ENCODE measurements around the gene PRKN. TPM values are rescaled to one million over a fixed set of nuclear protein-coding genes. Genes with fewer than 3 reads are reported as not detected.

Gene PRKN
- total RNA-seq, 2 experiments from 2014 or later = 0.82 to 1.00 TPM

DNA sequence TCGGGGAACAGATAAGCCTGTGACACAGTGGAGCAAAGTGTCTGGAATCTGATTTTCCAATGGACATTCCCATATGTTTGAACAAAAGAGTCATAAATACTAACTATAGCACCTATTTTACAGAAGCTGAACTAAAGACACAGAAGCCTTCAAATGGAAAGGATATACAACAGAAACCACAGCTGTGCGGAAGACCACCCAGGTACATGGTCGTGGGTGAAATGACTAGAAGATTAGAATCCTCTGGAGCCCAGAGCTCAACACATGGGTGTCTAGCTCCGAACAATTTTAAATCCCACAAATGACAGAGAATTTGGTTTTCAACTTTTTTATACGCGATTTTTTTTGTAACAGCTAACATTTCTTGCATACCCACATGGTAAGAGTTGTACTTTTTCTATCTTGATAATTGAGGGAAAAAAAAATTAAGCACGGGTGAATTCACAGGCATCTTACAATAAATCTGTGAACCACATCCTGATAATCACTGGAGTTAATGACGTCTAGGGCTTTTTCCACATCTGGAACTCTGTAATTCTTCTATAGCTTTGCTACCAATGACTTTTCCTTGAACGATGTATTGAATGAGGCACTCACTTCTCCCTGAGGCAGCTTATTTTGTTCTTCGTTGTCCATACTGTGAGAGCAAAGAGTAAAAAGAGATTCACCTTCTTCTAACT, 1182.6 kb downstream of the PRKN start:
- no peak overlapping the region for H3K27ac Mint-ChIP-seq
- H3K36me3 Mint-ChIP-seq = no peaks in the 10 kb centered on the region

DNA sequence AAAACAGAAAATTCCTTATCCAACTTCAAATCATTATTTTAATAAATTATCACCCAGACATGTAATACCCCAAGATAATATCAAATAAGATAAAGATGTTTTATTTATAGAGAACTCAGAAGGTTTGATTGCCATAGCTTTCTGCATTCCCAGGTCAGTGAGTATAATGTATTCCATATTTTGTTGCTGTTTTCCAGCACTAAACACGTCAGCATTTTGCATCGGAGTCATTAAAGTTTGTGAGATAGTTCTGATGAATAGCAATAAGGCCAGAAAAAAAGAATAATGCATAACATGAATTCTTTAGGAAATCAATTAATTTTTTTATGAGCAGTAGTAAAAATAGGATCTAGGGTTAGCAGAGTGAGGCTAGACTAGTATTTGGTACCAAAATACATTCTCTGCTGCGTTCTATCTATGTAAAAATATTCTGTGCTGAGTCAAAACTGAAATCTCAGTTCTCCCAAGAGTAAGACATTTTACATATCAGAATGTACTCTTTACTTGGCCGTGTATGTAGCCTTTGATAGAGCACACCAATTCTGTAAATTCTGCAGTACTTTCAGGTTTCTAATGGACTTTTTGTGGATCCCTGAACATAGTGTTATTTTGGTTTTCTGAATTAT, 1183.8 kb downstream of the PRKN start:
- Mint-ChIP-seq H3K4me1 (ENCODE audit: low read depth) (no peaks in the 10 kb centered on the region), H3K4me3 (no peak overlapping the region), H3K9me3 (no peaks in the 10 kb centered on the region), H3K36me3 (no peaks in the 10 kb centered on the region), H3K27ac (no peak overlapping the region), H3K27me3 (no peaks in the 10 kb centered on the region)
- DNase-seq = no peak
- intact Hi-C loops (cut with micrococcal nuclease) = no loop called here
- ChIA-PET POLR2A (no interaction called here), CTCF (interaction anchor here (0.5 to 0.7 kb wide), 2 partner anchors 17 to 20 kb away, joined by 3 read pairs; no protein-coding TSS in a partner anchor)

More for the DNA sequence above, 1182.6 kb downstream of the PRKN start:
- Mint-ChIP-seq H3K4me1 (ENCODE audit: low read depth) (no peaks in the 10 kb centered on the region), H3K9me3 (no peaks in the 10 kb centered on the region), H3K4me3 (no peak overlapping the region), H3K27me3 (no peaks in the 10 kb centered on the region)
- DNase-seq = no peak
- ChIA-PET CTCF (interaction anchor here (0.7 kb wide), 1 partner anchor 18 kb away, joined by 3 read pairs; no protein-coding TSS in a partner anchor), POLR2A (no interaction called here)
- intact Hi-C loops (cut with micrococcal nuclease) = no loop called here

- H3K27me3 Mint-ChIP-seq = no peaks in the 10 kb centered on the region
- H3K36me3 Mint-ChIP-seq = no peaks in the 10 kb centered on the region
- H3K27ac Mint-ChIP-seq = no peak overlapping the region
- H3K4me1 Mint-ChIP-seq (ENCODE audit: low read depth) = no peaks in the 10 kb centered on the region
- CTCF ChIA-PET = no interaction called here
- POLR2A ChIA-PET = no interaction called here
- no peak for DNase-seq
- intact Hi-C loops (cut with micrococcal nuclease) = no loop called here
- no peak overlapping the region for H3K4me3 Mint-ChIP-seq
- no peaks in the 10 kb centered on the region for H3K9me3 Mint-ChIP-seq
Measured at GRCh38 chr6:161542346-161542980, 1185.1 kb downstream of the PRKN start.

GRCh38 chr6:161540532-161540931, 1187.0 kb downstream of the PRKN start:
- POLR2A ChIA-PET = no interaction called here
- no peaks in the 10 kb centered on the region for H3K9me3 Mint-ChIP-seq
- DNase-seq = no peak

DNA sequence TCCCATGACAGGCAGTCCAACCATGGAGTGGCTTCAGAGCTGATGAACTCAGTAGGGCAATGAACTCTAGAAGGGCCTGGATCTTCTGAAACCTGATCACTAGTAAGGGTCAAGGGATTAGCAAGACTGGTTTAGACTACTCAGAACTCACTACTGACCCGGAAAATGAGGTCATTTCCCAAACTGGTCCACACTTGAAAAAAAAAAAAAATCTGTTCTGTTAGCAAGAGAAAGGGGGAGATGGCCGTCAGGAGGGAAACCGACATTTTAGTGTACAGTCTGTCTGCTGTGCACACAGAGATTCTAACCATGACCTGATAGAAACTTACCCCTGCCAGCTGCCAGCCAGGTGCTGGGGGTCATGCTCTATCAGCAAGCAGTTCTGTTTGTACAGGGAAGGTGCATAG, 1191.3 kb downstream of the PRKN start:
- CTCF ChIA-PET = no interaction called here

More at GRCh38 chr6:161540532-161540931, 1187.0 kb downstream of the PRKN start:
- Mint-ChIP-seq H3K27ac (no peak overlapping the region), H3K4me1 (ENCODE audit: low read depth) (no peaks in the 10 kb centered on the region), H3K36me3 (no peaks in the 10 kb centered on the region), H3K4me3 (no peak overlapping the region), H3K27me3 (no peaks in the 10 kb centered on the region)
- CTCF ChIA-PET = no interaction called here
- intact Hi-C loops (cut with micrococcal nuclease) = no loop called here

GRCh38 chr6:161534264-161534873, 1193.2 kb downstream of the PRKN start:
- H3K4me1 Mint-ChIP-seq (ENCODE audit: low read depth) = no peaks in the 10 kb centered on the region
- intact Hi-C loops (cut with micrococcal nuclease) = no loop called here
- no peak overlapping the region for H3K27ac Mint-ChIP-seq
- no peaks in the 10 kb centered on the region for H3K27me3 Mint-ChIP-seq
- no peaks in the 10 kb centered on the region for H3K9me3 Mint-ChIP-seq
- H3K4me3 Mint-ChIP-seq = no peak overlapping the region
- no peaks in the 10 kb centered on the region for H3K36me3 Mint-ChIP-seq
- DNase-seq = no peak
- ChIA-PET CTCF (no interaction called here), POLR2A (no interaction called here)

More for the DNA sequence above, 1191.3 kb downstream of the PRKN start:
- no peak for DNase-seq
- Mint-ChIP-seq H3K27ac (no peak overlapping the region), H3K9me3 (no peaks in the 10 kb centered on the region), H3K36me3 (no peaks in the 10 kb centered on the region), H3K4me3 (no peak overlapping the region), H3K27me3 (no peaks in the 10 kb centered on the region), H3K4me1 (ENCODE audit: low read depth) (no peaks in the 10 kb centered on the region)
- intact Hi-C loops (cut with micrococcal nuclease) = no loop called here
- POLR2A ChIA-PET = no interaction called here

DNA sequence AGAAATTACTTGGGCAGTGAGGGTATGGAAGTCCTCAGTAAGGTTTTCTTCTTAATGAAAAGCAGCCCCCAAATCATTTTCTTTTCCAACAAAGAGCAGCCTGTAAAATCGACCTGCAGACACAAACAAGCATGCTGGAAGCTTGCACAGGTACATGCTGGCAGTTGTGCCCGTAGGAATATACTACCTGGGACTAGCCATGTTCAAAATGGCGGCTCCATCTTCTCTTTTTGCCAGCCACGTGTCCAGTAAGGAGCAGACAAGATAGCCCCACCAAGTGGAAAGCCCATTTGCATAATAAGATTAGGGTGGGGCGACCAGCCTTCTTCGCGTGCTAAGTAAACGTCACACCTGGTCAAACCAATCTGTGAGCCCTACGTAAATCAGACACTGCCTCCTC, 1194.3 kb downstream of the PRKN start:
- intact Hi-C loops (cut with micrococcal nuclease) = no loop called here
- POLR2A ChIA-PET = no interaction called here
- H3K27ac Mint-ChIP-seq = no peak overlapping the region
- CTCF ChIA-PET = no interaction called here
- H3K4me1 Mint-ChIP-seq (ENCODE audit: low read depth) = no peaks in the 10 kb centered on the region
- H3K9me3 Mint-ChIP-seq = no peaks in the 10 kb centered on the region
- H3K4me3 Mint-ChIP-seq = no peak overlapping the region
- no peaks in the 10 kb centered on the region for H3K27me3 Mint-ChIP-seq
- DNase-seq = no peak
- no peaks in the 10 kb centered on the region for H3K36me3 Mint-ChIP-seq

GRCh38 chr6:161532536-161532935, 1195.0 kb downstream of the PRKN start:
- intact Hi-C loops (cut with micrococcal nuclease) = no loop called here
- Mint-ChIP-seq H3K4me1 (ENCODE audit: low read depth) (no peaks in the 10 kb centered on the region), H3K36me3 (no peaks in the 10 kb centered on the region), H3K4me3 (no peak overlapping the region), H3K27me3 (no peaks in the 10 kb centered on the region), H3K27ac (no peak overlapping the region), H3K9me3 (no peaks in the 10 kb centered on the region)
- CTCF ChIA-PET = no interaction called here
- DNase-seq = no peak
- POLR2A ChIA-PET = no interaction called here

- no peaks in the 10 kb centered on the region for H3K36me3 Mint-ChIP-seq
- DNase-seq = no peak
- intact Hi-C loops (cut with micrococcal nuclease) = no loop called here
- CTCF ChIA-PET = interaction anchor here (1.1 kb wide), 1 partner anchor 18 kb away, joined by 3 read pairs; no protein-coding TSS in a partner anchor
- H3K4me1 Mint-ChIP-seq (ENCODE audit: low read depth) = no peaks in the 10 kb centered on the region
- POLR2A ChIA-PET = no interaction called here
- no peak overlapping the region for H3K4me3 Mint-ChIP-seq
- H3K9me3 Mint-ChIP-seq = no peaks in the 10 kb centered on the region
- H3K27me3 Mint-ChIP-seq = no peaks in the 10 kb centered on the region
- H3K27ac Mint-ChIP-seq = no peak overlapping the region
Measured at GRCh38 chr6:161526794-161527193, 1200.8 kb downstream of the PRKN start.

DNA sequence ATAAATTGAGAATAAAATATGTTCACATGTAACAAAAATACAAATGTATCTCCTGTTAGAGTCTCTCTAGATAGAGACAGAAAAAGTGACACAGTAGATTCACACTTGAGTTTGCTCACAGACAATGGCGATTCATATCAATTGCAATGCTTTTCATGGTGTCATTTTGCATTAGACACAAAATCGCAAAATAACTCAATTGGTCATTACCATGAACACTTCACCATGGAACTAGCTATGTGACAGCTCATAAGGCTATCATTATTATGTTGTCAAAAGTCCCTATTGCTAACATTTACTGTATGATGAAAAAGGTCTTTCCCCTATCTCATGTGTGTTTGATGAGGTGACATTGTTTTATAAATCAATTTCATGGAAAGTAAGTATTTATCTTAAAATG, 1204.2 kb downstream of the PRKN start:
- Mint-ChIP-seq H3K27me3 (no peaks in the 10 kb centered on the region), H3K27ac (no peak overlapping the region), H3K4me3 (no peak overlapping the region), H3K9me3 (peaks cover 4% of the 10 kb centered on the region), H3K36me3 (no peaks in the 10 kb centered on the region), H3K4me1 (ENCODE audit: low read depth) (no peaks in the 10 kb centered on the region)
- no peak for DNase-seq
- intact Hi-C loops (cut with micrococcal nuclease) = no loop called here
- ChIA-PET CTCF (no interaction called here), POLR2A (no interaction called here)

- no peaks in the 10 kb centered on the region for H3K27me3 Mint-ChIP-seq
- ChIA-PET CTCF (no interaction called here), POLR2A (no interaction called here)
- no peaks in the 10 kb centered on the region for H3K4me1 Mint-ChIP-seq (ENCODE audit: low read depth)
- intact Hi-C loops (cut with micrococcal nuclease) = no loop called here
- H3K36me3 Mint-ChIP-seq = no peaks in the 10 kb centered on the region
- H3K27ac Mint-ChIP-seq = no peak overlapping the region
- peaks cover 4% of the 10 kb centered on the region for H3K9me3 Mint-ChIP-seq
- DNase-seq = no peak
- no peak overlapping the region for H3K4me3 Mint-ChIP-seq
Measured at GRCh38 chr6:161522276-161522675, 1205.3 kb downstream of the PRKN start.

GRCh38 chr6:161511447-161512095, 1216.0 kb downstream of the PRKN start:
- no peaks in the 10 kb centered on the region for H3K27me3 Mint-ChIP-seq
- no peaks in the 10 kb centered on the region for H3K9me3 Mint-ChIP-seq
- H3K27ac Mint-ChIP-seq = no peak overlapping the region
- CTCF ChIA-PET = no interaction called here
- POLR2A ChIA-PET = no interaction called here
- intact Hi-C loops (cut with micrococcal nuclease) = no loop called here
- peaks cover 2% of the 10 kb centered on the region for H3K36me3 Mint-ChIP-seq
- DNase-seq = no peak
- H3K4me1 Mint-ChIP-seq (ENCODE audit: low read depth) = no peaks in the 10 kb centered on the region
- no peak overlapping the region for H3K4me3 Mint-ChIP-seq

Data from activated CD4-positive, alpha-beta memory T cell treated with anti-CD3 and anti-CD28 coated beads for 36 hours (primary cell).